HL-60/S4 (cell line): ENCODE data around the gene DYNC1I2.
"Not testable (repeated sequence)": the region's sequence is repeated elsewhere in the genome, so short reads cannot be mapped to it uniquely, and the experiment has no call there.

ENCODE experiments used
- in situ Hi-C: fragments of 300-500 bp; cut with MboI; formaldehyde crosslinking; loops from 2 replicates; pipeline ENCODE4 v1.14.3; 2022; ENCODE audit warnings: low sequenced_read_pairs

The DYNC1I2 gene

GRCh38 chr2:171711351-171711750 is 24.1 kb downstream of the DYNC1I2 start:
- in situ Hi-C loops: no loop called here

DNA sequence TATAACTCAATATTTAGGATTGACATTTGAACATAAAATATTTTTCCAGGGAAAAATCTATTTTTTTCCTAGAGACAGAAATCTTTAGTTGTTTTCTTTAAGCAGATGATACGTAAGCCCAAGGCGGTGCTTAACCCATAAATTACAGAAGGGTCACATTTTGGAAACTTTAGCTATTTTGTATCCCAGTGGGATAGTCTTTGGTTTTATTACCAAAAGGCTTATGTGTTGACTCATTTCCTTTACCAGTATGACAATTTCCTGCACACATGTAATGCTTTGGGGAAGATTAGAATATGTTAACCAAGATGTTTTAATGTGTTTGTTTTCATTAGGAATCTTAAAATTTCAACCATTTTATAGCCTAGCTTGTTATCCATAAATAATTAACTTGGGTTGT is 24.8 kb downstream of the DYNC1I2 start:
- in situ Hi-C loops: no loop called here

- in situ Hi-C loops: no loop called here
Measured at GRCh38 chr2:171718720-171719119, 31.5 kb downstream of the DYNC1I2 start.

GRCh38 chr2:171719660-171720059 is 32.4 kb downstream of the DYNC1I2 start:
- in situ Hi-C loops: no loop called here

DNA sequence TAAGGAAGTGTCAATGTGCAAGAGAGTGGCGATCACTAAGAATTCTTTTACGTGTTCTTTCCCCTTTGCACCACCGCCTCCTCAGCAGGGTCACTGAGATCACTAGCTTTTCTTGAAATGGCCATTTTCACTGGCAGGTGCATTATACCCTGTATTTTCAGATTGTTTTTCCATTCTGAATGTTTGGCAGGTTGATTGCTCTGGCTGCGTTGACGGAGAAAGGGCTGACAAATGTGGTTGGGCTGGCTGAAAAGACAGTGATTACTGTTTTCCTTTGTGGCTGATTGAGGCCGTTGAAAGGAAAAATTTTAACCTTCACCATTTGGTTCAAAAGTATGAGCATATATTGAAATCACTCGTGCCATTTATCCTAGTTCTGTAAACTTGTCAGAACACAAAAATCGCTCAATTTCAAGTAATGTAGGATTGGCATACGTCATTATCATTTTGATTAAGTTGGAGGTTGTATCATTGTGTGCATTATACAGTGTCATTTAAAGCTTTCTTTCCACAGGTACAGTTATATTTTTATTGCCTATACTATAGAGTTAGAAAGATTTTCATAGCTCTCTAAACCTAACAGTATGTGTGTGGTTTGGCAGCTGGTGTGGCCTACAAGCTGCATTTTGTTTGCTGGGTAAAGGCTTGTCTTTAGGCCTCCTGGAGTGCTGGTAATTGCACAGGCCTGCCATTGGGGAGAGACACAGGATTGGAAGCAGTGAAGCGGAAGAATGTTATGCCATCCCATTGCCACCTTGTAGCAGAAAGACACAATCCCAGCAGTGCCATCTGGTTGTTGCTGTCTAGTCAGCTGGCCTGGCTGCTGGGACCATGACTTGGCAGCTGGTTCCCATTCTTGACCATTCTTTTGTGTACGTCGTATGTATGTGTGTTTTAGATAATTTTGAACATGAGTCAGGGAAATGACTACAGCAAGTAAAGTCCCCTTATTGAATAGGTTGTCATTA is 36.7 kb downstream of the DYNC1I2 start:
- in situ Hi-C loops: no loop called here

- in situ Hi-C loops: no loop called here
Measured at GRCh38 chr2:171726847-171727450, 39.7 kb downstream of the DYNC1I2 start.

- in situ Hi-C loops: no loop called here
Measured at GRCh38 chr2:171728989-171729951, 42.0 kb downstream of the DYNC1I2 start.

GRCh38 chr2:171729952-171730317 is 42.7 kb downstream of the DYNC1I2 start:
- in situ Hi-C loops: no loop called here

- in situ Hi-C loops: no loop called here
Measured at GRCh38 chr2:171735991-171736710, 48.9 kb downstream of the DYNC1I2 start.

- in situ Hi-C loops: no loop called here
Measured at GRCh38 chr2:171741189-171741588, 53.9 kb downstream of the DYNC1I2 start.

DNA sequence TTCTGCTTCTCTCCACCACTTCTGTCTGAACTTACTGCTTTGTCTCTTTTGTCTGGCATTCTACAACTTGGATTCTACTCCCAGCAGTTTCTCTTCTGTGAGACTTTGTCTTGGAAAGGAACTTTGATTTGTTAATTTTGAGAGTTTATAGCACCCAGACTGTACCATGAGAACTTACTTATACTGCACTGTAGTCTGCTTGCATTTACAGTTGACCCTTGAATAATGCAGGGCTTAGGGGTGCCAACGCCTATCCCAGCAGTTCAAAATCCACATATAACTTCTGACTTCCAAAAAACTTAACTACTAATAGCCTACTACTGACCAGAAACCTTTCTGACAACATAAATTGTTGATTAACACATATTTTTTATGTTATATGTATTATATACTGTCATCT is 55.5 kb downstream of the DYNC1I2 start:
- in situ Hi-C loops: no loop called here

- in situ Hi-C loops: no loop called here
Measured at GRCh38 chr2:171745141-171745540, 57.9 kb downstream of the DYNC1I2 start.

DNA sequence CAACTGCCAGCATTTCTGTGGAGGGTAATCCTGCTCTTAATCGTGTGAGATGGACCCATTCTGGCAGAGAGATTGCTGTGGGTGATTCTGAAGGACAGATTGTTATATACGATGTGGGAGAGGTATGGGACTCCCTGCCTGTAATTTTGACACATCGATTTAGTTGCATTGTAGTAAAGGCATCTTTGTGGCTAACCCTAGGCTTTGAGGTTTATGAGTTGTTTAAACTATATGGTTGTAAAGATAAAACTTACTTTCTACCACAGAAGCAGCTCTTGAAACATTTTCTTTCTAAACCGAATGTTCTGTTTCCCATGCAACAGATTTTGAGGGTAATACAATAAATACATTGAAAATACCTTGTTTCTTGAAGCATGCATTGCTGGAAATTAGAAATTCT is 58.5 kb downstream of the DYNC1I2 start:
- in situ Hi-C loops: no loop called here

GRCh38 chr2:171747371-171747770 is 60.1 kb downstream of the DYNC1I2 start:
- in situ Hi-C loops: no loop called here

DNA sequence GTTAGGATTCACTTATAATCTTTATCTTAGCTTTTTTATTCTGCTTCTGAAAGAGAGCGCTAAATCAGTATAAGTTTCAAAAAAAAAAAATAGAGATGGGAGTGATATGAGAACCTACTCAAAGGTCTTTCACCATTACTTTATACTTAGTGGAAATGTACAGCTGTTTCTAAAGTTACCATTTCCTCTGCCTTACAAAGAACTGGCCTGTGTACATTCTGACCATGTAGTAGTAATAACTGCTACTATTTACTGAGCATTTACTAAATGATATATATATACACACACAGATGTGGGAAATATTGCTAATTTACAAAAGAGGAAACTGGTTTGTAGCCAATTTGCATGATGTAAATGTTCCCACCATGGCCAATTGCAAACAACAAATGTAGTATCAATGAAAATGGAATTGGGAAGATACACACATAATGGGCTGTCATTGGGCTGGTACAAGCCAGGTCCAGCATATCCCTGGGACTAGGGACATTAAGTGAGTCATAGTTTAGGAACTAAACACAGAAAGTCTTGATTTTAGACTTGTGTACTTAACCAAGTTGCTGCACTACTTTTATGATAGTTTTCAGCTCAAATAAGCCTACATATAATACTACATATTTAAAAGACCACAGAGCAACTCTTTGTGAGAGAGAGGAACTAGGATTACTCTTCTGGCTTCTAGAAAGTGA is 67.1 kb downstream of the DYNC1I2 start:
- in situ Hi-C loops: no loop called here

GRCh38 chr2:171758762-171759161 is 71.5 kb downstream of the DYNC1I2 start:
- in situ Hi-C loops: not testable (repeated sequence)

GRCh38 chr2:171761176-171761575 is 73.9 kb downstream of the DYNC1I2 start:
- in situ Hi-C loops: not testable (repeated sequence)

DNA sequence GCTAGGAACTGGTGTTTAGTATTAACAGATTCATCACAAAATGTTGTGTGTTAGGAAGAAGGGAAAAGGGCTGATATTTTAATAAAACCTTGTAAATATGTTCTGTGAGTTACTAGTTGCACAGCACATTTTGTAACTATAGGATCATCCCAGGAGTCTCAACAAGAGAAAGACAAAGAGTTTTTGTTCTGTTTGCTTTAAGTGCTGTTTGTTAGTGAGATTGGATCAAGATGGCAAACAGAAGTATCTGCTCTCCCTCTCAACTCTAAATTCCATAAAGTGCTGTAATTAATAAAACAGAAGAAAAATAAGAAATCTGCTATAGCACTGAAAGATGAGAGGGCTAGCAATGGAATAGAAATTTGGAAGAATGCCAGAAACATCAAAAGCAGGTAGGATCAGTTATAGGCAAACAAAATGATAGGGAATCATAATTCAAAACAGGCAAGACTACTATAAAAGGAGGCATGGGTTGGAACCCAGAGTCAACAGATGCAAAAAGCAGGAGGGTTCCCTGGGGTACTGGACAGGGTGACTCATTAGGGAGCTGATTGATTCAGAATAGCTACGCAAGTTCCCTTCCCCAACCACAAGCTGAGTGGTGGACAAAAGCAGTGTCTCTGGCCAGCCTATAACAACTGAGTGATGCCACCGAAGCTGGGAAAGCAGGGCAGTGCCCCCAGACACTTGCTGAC is 75.8 kb downstream of the DYNC1I2 start:
- in situ Hi-C loops: no loop called here

- in situ Hi-C loops: no loop called here
Measured at GRCh38 chr2:171763602-171764001, 76.3 kb downstream of the DYNC1I2 start.
